ENCODE data around the gene SOWAHB. TPM values are rescaled to one million over a fixed set of nuclear protein-coding genes. Genes with fewer than 3 reads are reported as not detected.
"Not testable (repeated sequence)": the region's sequence is repeated elsewhere in the genome, so short reads cannot be mapped to it uniquely, and the experiment has no call there.

Gene SOWAHB
- polyA plus RNA-seq, 4 donors = 5.1 to 7.3 (median 5.8) TPM

- H3K4me1 ChIP-seq (ENCODE audit: control insufficient read depth in 3 of 3, insufficient read depth in 2 of 3, low read depth in 1 of 3, low read length in 2 of 3) = peaks cover 0 to 1% (median 0%) of the 10 kb centered on the region in 3 donors
- no peak overlapping the region for H3K4me3 ChIP-seq (ENCODE audit: low read depth in 1 of 3, low read length in 3 of 3)
- H3K27ac ChIP-seq (ENCODE audit: low read depth in 1 of 3, low read length in 2 of 3) = no peak overlapping the region
- no peak for FAIRE-seq
- H3K27me3 ChIP-seq (ENCODE audit: control insufficient read depth in 3 of 3, insufficient read depth in 3 of 3, low read length in 3 of 3) = no peaks in the 10 kb centered on the region
- DNase-seq = no peak
- WGBS, 3 donors = 66 to 83% (median 69%) methylated on average over 1 of the region's 1 CpG
- no peaks in the 10 kb centered on the region for H3K9me3 ChIP-seq (ENCODE audit: control insufficient read depth in 2 of 2, insufficient read depth in 1 of 2, low read depth in 1 of 2, low read length in 1 of 2)
- no peaks in the 10 kb centered on the region for H3K36me3 ChIP-seq (ENCODE audit: control insufficient read depth in 3 of 3, insufficient read depth in 2 of 3, low read depth in 1 of 3, low read length in 3 of 3)
Observed at GRCh38 chr4:76873495-76873894, 24.4 kb downstream of the SOWAHB start.

GRCh38 chr4:76872556-76872955 lies 25.4 kb downstream of the SOWAHB start:
- H3K9me3 ChIP-seq (ENCODE audit: control insufficient read depth in 2 of 2, insufficient read depth in 1 of 2, low read depth in 1 of 2, low read length in 1 of 2) = no peaks in the 10 kb centered on the region
- H3K27ac ChIP-seq (ENCODE audit: low read depth in 1 of 3, low read length in 2 of 3) = no peak overlapping the region
- H3K36me3 ChIP-seq (ENCODE audit: control insufficient read depth in 3 of 3, insufficient read depth in 2 of 3, low read depth in 1 of 3, low read length in 3 of 3) = no peaks in the 10 kb centered on the region
- FAIRE-seq = no peak
- peaks cover 0 to 8% (median 2%) of the 10 kb centered on the region in 3 donors for H3K4me1 ChIP-seq (ENCODE audit: control insufficient read depth in 3 of 3, insufficient read depth in 2 of 3, low read depth in 1 of 3, low read length in 2 of 3)
- DNase-seq = no peak
- H3K4me3 ChIP-seq (ENCODE audit: low read depth in 1 of 3, low read length in 3 of 3) = no peak overlapping the region
- H3K27me3 ChIP-seq (ENCODE audit: control insufficient read depth in 3 of 3, insufficient read depth in 3 of 3, low read length in 3 of 3) = no peaks in the 10 kb centered on the region

GRCh38 chr4:76868780-76869179 lies 29.2 kb downstream of the SOWAHB start:
- not testable (repeated sequence) for H3K4me1 ChIP-seq (ENCODE audit: control insufficient read depth in 3 of 3, insufficient read depth in 2 of 3, low read depth in 1 of 3, low read length in 2 of 3); H3K4me3 ChIP-seq (ENCODE audit: low read depth in 1 of 3, low read length in 3 of 3); H3K27me3 ChIP-seq (ENCODE audit: control insufficient read depth in 3 of 3, insufficient read depth in 3 of 3, low read length in 3 of 3); H3K9me3 ChIP-seq (ENCODE audit: control insufficient read depth in 2 of 2, insufficient read depth in 1 of 2, low read depth in 1 of 2, low read length in 1 of 2); H3K36me3 ChIP-seq (ENCODE audit: control insufficient read depth in 3 of 3, insufficient read depth in 2 of 3, low read depth in 1 of 3, low read length in 3 of 3); FAIRE-seq
- peak in 1 of 2 donors; percentile 44 for DNase-seq
- 37 to 78% (median 73%) methylated on average over 4 of the region's 4 CpGs for WGBS, 3 donors
- peak overlapping the region in 2 of 3 donors; percentile 3 to 60 for H3K27ac ChIP-seq (ENCODE audit: low read depth in 1 of 3, low read length in 2 of 3)

DNA sequence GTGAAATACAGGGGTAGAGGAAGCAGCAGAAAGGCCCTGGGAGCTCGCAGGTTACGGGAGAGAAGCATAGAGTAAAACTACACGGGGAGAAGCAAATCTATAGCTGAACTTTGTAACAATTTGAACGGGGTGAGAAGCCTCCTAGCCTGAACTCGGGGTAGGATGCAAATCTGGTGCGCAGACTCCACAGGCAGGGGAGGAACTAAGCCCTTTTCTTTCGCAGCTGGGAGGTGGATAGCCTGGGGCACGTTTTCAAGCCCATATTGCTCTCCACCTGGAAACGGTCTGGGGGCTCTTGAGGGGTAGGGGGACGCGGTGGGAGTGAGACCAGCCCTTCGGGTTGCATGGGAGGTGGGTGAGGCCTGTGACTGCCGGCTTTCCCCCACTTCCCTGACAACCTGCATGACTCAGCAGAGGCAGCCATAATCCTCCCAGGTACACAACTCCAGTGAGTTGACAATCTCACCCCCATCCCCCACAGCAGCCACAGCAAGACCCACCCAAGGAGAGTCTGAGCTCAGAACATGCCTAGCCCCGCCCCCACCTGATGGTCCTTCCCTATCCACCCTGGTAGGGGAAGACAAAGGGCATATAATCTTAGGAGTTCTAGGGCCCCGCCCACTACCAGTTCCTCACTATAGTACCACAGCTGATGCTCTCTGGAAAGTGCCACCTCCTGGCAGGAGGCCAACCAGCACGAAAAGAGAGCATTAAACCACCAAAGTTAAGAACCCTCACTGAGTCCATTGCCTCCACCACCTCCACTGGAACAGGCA lies 29.9 kb downstream of the SOWAHB start:
- DNase-seq (peak; percentile 88), FAIRE-seq (no peak)
- WGBS, 3 donors = 25 to 56% (median 40%) methylated on average over 12 to 16 of the region's 16 CpGs
- Histone ChIP-seq H3K4me1 (ENCODE audit: control insufficient read depth in 3 of 3, insufficient read depth in 2 of 3, low read depth in 1 of 3, low read length in 2 of 3) (peaks cover 0 to 10% (median 2%) of the 10 kb centered on the region in 3 donors), H3K9me3 (ENCODE audit: control insufficient read depth in 2 of 2, insufficient read depth in 1 of 2, low read depth in 1 of 2, low read length in 1 of 2) (no peaks in the 10 kb centered on the region), H3K36me3 (ENCODE audit: control insufficient read depth in 3 of 3, insufficient read depth in 2 of 3, low read depth in 1 of 3, low read length in 3 of 3) (no peaks in the 10 kb centered on the region), H3K27ac (ENCODE audit: low read depth in 1 of 3, low read length in 2 of 3) (peak overlapping the region in 2 of 3 donors; percentile 72), H3K4me3 (ENCODE audit: low read depth in 1 of 3, low read length in 3 of 3) (peak overlapping the region in 1 of 3 donors; percentile 27), H3K27me3 (ENCODE audit: control insufficient read depth in 3 of 3, insufficient read depth in 3 of 3, low read length in 3 of 3) (no peaks in the 10 kb centered on the region)

- Histone ChIP-seq H3K27ac (ENCODE audit: low read depth in 1 of 3, low read length in 2 of 3) (peak overlapping the region in 1 of 3 donors; percentile 72), H3K4me1 (ENCODE audit: control insufficient read depth in 3 of 3, insufficient read depth in 2 of 3, low read depth in 1 of 3, low read length in 2 of 3) (peaks cover 0 to 10% (median 2%) of the 10 kb centered on the region in 3 donors), H3K36me3 (ENCODE audit: control insufficient read depth in 3 of 3, insufficient read depth in 2 of 3, low read depth in 1 of 3, low read length in 3 of 3) (no peaks in the 10 kb centered on the region), H3K9me3 (ENCODE audit: control insufficient read depth in 2 of 2, insufficient read depth in 1 of 2, low read depth in 1 of 2, low read length in 1 of 2) (no peaks in the 10 kb centered on the region), H3K4me3 (ENCODE audit: low read depth in 1 of 3, low read length in 3 of 3) (peak overlapping the region in 1 of 3 donors; percentile 27), H3K27me3 (ENCODE audit: control insufficient read depth in 3 of 3, insufficient read depth in 3 of 3, low read length in 3 of 3) (no peaks in the 10 kb centered on the region)
- WGBS, 3 donors = 81 to 91% (median 90%) methylated on average over 7 of the region's 7 CpGs
- no peak for FAIRE-seq
- DNase-seq = no peak
Observed at GRCh38 chr4:76867377-76867776, 30.6 kb downstream of the SOWAHB start.

- FAIRE-seq (no peak), DNase-seq (no peak)
- no peak overlapping the region for H3K27ac ChIP-seq (ENCODE audit: low read depth in 1 of 3, low read length in 2 of 3)
- H3K9me3 ChIP-seq (ENCODE audit: control insufficient read depth in 2 of 2, insufficient read depth in 1 of 2, low read depth in 1 of 2, low read length in 1 of 2) = no peaks in the 10 kb centered on the region
- no peaks in the 10 kb centered on the region for H3K27me3 ChIP-seq (ENCODE audit: control insufficient read depth in 3 of 3, insufficient read depth in 3 of 3, low read length in 3 of 3)
- peaks cover 0 to 10% (median 2%) of the 10 kb centered on the region in 3 donors for H3K4me1 ChIP-seq (ENCODE audit: control insufficient read depth in 3 of 3, insufficient read depth in 2 of 3, low read depth in 1 of 3, low read length in 2 of 3)
- WGBS, 3 donors = 88 to 94% (median 94%) methylated on average over 9 of the region's 9 CpGs
- H3K36me3 ChIP-seq (ENCODE audit: control insufficient read depth in 3 of 3, insufficient read depth in 2 of 3, low read depth in 1 of 3, low read length in 3 of 3) = no peaks in the 10 kb centered on the region
- no peak overlapping the region for H3K4me3 ChIP-seq (ENCODE audit: low read depth in 1 of 3, low read length in 3 of 3)
Observed at GRCh38 chr4:76866641-76867040, 31.3 kb downstream of the SOWAHB start.

DNA sequence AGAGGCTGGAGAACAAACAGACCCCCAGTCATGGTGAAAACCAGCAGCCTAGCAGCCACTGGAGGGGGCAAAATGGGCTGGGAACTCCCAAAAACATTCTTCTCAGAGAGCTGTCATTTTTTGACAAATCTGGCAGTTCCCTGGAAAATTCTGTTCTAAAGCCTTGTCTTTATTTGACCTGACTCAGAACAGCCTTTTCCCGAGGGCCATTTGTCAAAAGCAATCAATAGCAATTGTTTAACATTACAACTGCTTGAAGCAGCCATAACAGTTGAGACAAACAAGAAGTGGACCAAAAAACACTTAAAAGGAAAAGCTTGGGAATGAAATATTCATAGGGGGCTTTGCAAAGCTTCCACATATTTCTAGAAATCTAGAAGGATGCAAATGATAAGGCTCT lies 39.6 kb downstream of the SOWAHB start:
- Histone ChIP-seq H3K36me3 (ENCODE audit: control insufficient read depth in 3 of 3, insufficient read depth in 2 of 3, low read depth in 1 of 3, low read length in 3 of 3) (no peaks in the 10 kb centered on the region), H3K4me3 (ENCODE audit: low read depth in 1 of 3, low read length in 3 of 3) (no peak overlapping the region), H3K4me1 (ENCODE audit: control insufficient read depth in 3 of 3, insufficient read depth in 2 of 3, low read depth in 1 of 3, low read length in 2 of 3) (peaks cover 0 to 32% (median 15%) of the 10 kb centered on the region in 3 donors), H3K27ac (ENCODE audit: low read depth in 1 of 3, low read length in 2 of 3) (no peak overlapping the region), H3K27me3 (ENCODE audit: control insufficient read depth in 3 of 3, insufficient read depth in 3 of 3, low read length in 3 of 3) (no peaks in the 10 kb centered on the region), H3K9me3 (ENCODE audit: control insufficient read depth in 2 of 2, insufficient read depth in 1 of 2, low read depth in 1 of 2, low read length in 1 of 2) (no peaks in the 10 kb centered on the region)
- DNase-seq = no peak
- no peak for FAIRE-seq
- 20 to 58% (median 49%) methylated on average over 1 of the region's 1 CpG for WGBS, 3 donors

GRCh38 chr4:76857074-76857409 lies 40.9 kb downstream of the SOWAHB start:
- no peak for FAIRE-seq
- no peaks in the 10 kb centered on the region for H3K27me3 ChIP-seq (ENCODE audit: control insufficient read depth in 3 of 3, insufficient read depth in 3 of 3, low read length in 3 of 3)

More at GRCh38 chr4:76857074-76857409, 40.9 kb downstream of the SOWAHB start:
- 38 to 49% (median 45%) methylated on average over 2 of the region's 2 CpGs for WGBS, 3 donors
- no peak overlapping the region for H3K4me3 ChIP-seq (ENCODE audit: low read depth in 1 of 3, low read length in 3 of 3)
- H3K9me3 ChIP-seq (ENCODE audit: control insufficient read depth in 2 of 2, insufficient read depth in 1 of 2, low read depth in 1 of 2, low read length in 1 of 2) = no peaks in the 10 kb centered on the region
- H3K4me1 ChIP-seq (ENCODE audit: control insufficient read depth in 3 of 3, insufficient read depth in 2 of 3, low read depth in 1 of 3, low read length in 2 of 3) = peaks cover 0 to 34% (median 15%) of the 10 kb centered on the region in 3 donors
- H3K27ac ChIP-seq (ENCODE audit: low read depth in 1 of 3, low read length in 2 of 3) = peak overlapping the region in 1 of 3 donors; percentile 65
- peak in 1 of 2 donors; percentile 28 for DNase-seq
- no peaks in the 10 kb centered on the region for H3K36me3 ChIP-seq (ENCODE audit: control insufficient read depth in 3 of 3, insufficient read depth in 2 of 3, low read depth in 1 of 3, low read length in 3 of 3)
